Measurements from ENCODE around the gene NOP10.
"Not testable (repeated sequence)": the region's sequence is repeated elsewhere in the genome, so short reads cannot be mapped to it uniquely, and the experiment has no call there.

GRCh38 chr15:34342213-34342736 is 661 bp downstream of the NOP10 start:
- TF ChIP-seq CTCF (IDR thresholded peaks at IDR 0.05; ENCODE audit: low read depth, low read length); POLR2A (IDR thresholded peaks at IDR 0.05; ENCODE audit: extremely low read depth, insufficient read length); MAX (IDR thresholded peaks at IDR 0.05; ENCODE audit: low read depth, low read length); MYC (IDR thresholded peaks at IDR 0.05; ENCODE audit: low read depth, low read length): not testable (repeated sequence)
